ENCODE data around the gene TEKTIP1.
"Not testable (repeated sequence)": the region's sequence is repeated elsewhere in the genome, so short reads cannot be mapped to it uniquely, and the experiment has no call there.

The TEKTIP1 gene

DNA sequence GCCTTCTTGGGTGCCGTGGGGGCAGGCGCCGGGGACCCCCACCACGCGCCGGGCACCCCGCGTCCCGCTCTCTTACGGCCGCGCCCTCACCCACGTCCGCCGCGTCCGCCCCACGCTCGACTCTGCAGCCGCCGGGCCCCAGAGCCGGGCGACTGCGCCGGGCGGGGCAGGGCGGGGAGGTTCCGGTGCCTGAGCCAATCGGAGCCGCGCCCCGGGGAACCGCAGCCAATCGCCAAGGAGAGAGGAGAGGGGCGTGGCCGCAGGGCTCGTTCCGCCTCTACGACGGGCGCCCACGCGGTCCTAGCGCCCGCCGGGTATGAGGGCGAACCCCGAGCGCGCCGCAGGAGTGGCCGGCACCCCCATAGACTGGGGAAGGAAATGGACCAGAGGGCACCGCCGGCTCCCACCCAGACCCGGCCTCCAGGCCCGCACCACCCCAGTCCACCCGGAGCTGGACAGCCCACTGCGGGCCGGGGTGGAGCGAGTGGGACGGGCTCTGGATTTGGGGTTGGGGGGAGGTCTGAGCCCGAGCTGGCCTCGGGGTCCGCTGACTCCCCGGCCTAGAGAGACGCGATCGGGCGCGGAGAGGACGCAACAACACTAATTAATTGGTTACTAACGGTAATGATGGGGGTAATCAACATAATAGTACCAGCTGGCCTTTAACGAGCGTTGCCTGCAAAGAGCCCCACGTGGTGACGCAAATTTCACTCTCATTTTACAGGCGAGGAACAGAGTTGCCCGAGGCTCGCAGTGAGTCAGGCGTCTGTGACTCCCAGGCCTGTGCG, 18.7 kb downstream of the TEKTIP1 start, which contains the start of gene MFSD12:
Gene MFSD12, minus strand, starts transcription at position 126 of the 788 bp plus-strand sequence. CDS start 183 bp downstream, outside the sequence.
- peak; percentile 94 for DNase-seq (ENCODE audit: low spot score)

DNA sequence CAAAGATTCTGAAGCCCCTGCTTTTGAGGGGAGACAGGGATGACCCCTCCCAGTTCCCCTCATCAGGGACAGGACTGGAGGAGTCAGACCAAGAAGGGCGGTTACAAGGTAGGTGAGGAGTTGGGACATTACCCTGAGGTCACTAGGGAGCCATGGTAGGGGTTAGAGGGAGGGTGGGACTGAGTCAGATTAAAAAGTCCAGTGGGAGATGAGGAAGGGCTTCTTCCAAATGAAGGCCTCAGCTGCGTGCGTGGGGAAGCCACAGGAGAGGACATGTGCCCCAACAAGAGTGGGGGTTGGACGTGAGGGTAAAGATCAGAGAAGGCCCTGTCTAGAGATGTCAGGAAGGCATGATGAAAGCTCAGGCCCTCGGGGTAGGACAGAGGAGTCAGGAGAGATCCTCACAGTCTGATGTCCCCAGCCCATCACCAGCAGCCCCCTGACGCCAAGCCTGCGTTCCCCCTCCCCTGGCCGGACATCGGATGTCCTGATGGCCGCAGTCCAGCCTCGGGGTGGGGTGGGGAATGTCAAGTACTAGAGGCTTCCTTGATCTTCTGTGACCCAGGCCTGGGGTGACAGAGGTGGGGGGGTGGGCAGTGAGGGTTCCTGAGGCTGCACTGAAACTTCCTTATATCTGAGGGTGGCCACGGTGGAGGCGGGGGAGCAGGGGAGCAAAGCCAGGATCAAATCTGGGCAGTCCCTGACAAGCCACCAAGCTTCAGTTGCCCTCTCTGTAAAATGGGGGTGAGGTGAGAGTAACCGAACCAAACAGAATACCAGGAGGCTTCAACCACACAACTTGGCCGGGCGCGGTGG, 24.9 kb downstream of the TEKTIP1 start:
- no peak for DNase-seq (ENCODE audit: low spot score)

DNA sequence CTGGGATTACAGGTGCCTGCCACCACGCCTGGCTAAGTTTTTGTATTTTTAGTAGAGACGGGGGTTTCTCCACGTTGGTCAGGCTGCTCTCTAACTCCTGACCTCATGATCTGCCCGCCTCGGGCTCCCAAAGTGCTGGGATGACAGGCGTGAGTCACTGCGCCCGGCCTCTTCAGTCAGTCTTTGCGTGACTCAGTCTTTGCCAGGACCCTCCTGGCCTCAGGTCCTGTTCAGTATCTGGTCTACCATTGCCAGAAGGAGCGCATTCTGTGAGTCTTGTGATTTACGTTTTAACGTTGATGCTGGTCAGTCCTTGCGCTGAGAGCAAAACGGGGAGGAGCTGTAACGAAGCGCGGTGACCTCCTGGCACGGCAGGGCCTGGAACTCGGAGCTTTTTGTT, 26.2 kb downstream of the TEKTIP1 start:
- peak; percentile 66 for DNase-seq (ENCODE audit: low spot score)

DNA sequence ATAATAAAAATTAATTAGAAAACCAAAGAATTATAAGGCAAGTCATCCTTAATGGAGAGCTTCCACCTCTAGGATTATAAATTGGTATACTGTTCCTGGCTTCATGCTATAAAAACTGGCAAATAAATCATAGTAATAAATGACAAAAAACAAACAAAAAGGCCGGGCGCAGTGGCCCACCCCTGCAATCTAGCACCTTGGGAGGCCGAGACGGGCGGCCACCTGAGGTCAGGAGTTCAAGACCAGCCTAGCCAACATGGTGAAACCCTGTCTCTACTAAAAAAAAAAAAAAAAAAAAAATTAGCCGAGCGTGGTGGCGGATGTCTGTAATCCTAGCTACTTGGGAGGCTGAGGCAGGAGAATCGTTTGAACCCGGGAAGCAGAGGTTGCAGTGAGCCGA, 31.1 kb downstream of the TEKTIP1 start:
- not testable (repeated sequence) for DNase-seq (ENCODE audit: low spot score)

DNA sequence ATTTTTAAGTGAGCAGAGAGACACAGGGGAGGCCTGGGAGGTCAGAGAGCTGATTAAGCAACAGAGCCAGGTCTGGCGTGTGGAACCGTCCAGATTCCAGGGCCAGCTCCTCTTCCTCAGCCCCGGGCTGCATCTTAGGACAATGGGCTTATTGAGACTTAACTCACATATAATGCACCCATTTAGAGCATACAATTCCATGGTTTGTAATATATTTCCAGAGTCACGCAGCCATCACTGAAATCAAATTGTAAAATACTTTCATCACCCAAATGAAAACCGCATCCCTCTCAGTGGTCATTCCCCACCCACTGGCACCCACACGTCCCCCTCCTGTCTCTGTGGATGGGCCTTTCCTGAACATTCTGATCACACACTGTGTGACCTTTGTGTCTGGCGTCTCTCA, 31.6 kb downstream of the TEKTIP1 start:
- no peak for DNase-seq (ENCODE audit: low spot score)

DNA sequence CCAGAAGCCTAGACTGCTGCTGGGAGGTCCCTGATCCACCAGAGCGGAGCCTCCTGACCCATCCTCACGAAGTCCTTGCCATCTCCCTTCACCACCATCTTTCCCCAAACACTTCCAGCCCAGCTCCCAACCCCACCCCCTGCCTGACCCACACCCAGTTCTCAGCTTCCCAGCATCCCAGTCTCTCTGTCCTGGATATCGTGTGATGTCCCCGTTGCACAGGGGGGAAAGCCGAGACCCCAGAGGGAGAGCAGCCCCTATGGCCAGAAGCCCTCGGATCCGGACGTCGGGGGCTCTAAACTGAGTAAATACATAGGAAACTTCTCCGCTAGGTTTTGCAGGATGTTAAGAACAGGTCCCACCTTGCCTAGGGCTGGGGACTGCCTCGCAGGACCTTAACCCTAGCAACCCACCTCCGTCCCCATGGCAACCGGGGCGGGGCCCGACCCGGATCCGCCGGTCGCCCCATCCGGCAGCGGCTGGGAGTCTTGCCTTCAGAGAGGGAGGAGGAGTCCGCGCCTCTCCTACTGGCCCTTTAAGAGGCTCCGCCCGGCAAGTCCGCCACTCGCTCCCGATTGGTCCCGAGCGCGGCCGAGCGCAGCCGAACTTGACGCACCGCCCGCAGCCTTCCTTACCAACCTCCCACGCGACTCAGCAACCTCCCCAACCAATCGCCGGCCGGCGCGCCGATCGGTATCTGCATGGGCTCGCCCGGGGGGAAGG, 33.3 kb downstream of the TEKTIP1 start:
- DNase-seq (ENCODE audit: low spot score) = peak; percentile 100

DNA sequence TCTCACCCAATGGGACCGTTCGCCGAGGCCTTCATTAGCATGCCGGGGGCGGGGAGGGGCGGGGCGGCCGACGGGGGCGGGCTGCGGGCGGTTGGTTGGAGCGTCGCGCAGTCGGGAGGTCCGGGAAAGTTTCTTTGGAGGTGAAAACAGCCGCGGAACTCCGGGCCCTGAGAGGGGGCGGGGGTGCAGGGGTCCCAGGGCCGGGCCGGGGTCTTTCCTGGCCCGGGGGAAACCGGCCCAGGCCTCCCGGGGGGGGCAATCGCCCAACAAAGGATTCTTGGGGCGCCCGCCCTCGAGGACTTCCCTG, 33.8 kb downstream of the TEKTIP1 start, which contains the start of gene HMG20B:
Gene HMG20B, plus strand, starts transcription at position 90 of the 307 bp plus-strand sequence. CDS start 366 bp downstream, outside the sequence.
- DNase-seq (ENCODE audit: low spot score) = no peak

DNA sequence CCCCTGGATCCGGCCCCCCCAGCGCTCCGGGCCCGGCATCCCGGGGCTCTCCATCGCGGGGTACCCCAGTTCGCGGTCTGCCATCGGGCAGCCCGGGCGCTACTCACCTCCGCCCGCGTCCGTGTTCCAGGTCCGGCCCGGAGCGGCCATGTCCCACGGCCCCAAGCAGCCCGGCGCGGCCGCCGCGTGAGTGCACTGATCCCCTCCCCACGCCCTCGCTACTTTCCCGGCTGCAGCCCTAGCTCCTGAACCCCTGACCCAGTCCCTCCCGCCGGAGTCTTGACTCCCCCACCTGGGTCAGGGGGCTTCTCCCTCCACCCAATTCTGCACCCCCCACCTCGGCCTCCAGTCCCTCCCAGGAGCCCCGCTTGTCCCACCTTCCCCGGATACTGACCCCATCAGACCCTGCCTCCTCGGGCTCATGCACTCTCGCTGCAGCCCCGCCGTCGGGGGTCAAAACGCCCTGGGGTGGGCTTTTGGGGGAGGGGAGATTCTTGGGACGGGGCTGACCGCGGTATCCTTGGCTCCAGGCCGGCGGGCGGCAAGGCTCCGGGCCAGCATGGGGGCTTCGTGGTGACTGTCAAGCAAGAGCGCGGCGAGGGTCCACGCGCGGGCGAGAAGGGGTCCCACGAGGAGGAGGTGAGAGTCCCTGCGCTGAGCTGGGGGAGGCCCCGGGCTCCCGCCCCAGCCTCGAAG, 34.3 kb downstream of the TEKTIP1 start:
- no peak for DNase-seq (ENCODE audit: low spot score)

DNA sequence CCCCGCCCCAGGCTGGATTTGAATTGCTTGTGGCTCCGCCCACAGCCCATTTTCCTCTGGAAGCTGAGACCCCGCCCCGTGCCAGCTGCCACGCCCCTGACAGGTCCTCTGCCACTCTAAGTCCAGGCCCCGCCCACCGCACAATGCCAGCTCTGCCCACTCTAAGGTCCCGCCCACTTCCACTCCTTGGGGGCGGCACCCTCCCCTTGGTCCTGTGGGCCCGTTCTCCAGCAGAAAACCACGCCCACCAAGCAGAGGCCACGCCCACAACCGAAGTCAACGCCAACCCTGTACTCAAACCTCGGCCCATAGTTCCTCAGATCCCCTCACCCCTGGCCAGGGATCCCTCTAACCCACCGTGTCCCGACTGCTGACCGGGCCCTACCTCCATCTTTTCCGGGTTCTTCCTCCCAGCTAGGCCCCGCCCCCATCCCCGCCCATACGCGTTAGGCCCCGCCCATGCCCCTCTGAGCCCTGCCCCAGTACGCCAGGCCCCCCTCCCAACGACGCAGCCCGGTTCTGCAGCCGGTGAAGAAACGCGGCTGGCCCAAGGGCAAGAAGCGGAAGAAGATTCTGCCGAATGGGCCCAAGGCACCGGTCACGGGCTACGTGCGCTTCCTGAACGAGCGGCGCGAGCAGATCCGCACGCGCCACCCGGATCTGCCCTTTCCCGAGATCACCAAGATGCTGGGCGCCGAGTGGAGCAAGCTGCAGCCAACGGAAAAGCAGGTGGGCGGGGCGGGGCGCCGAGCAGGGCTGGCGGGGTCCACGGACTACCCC, 35.1 kb downstream of the TEKTIP1 start:
- DNase-seq (ENCODE audit: low spot score) = peak; percentile 96

DNA sequence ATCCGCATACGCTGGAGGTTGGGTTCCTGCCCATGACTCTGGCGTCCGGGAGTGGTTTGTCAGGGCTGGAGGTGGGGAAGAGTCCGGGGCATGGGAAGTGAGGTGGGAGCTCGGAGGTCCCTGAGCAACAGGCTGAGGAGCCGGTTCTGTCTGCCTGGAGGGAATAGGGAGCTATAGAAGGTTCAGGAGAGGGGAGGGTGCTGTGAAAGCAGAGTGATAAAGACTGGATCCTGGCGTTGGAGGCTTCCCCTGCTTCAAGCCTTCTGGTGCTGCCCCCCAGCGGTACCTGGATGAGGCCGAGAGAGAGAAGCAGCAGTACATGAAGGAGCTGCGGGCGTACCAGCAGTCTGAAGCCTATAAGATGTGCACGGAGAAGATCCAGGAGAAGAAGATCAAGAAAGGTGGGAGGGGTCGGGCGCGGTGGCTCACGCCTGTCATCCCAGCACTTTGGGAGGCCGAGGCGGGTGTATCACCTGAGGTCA, 36.3 kb downstream of the TEKTIP1 start:
- no peak for DNase-seq (ENCODE audit: low spot score)

DNA sequence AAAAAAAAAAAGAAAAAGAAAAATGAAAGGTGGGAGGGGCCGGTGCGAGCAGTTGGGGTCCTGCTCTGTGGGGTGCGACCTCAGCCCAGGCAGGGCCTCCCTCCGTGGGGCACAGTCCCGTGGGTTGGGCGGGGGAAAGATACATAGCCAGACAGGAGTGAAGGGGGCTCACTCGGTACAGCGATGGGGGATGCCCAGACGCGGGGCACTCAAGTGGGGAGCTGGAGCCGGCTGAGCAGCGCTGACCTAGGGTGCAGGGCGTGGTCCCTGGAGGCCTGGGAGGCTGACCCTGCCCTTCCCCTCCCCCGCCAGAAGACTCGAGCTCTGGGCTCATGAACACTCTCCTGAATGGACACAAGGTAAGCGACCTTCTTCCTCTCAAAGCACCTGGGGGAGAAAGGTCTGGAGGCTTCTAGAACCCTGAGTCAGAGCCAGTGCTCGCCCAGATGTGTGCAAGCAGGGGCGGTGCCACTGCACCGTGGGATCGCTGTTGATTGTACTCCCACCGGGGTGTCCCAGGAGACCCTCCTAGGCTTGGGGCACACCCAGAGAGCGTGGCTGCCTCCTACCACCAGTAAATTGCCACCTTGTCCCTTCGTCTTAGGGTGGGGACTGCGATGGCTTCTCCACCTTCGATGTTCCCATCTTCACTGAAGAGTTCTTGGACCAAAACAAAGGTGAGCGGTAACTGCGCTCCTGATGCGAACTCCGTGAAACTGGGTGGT, 37.1 kb downstream of the TEKTIP1 start:
- DNase-seq (ENCODE audit: low spot score) = no peak

DNA sequence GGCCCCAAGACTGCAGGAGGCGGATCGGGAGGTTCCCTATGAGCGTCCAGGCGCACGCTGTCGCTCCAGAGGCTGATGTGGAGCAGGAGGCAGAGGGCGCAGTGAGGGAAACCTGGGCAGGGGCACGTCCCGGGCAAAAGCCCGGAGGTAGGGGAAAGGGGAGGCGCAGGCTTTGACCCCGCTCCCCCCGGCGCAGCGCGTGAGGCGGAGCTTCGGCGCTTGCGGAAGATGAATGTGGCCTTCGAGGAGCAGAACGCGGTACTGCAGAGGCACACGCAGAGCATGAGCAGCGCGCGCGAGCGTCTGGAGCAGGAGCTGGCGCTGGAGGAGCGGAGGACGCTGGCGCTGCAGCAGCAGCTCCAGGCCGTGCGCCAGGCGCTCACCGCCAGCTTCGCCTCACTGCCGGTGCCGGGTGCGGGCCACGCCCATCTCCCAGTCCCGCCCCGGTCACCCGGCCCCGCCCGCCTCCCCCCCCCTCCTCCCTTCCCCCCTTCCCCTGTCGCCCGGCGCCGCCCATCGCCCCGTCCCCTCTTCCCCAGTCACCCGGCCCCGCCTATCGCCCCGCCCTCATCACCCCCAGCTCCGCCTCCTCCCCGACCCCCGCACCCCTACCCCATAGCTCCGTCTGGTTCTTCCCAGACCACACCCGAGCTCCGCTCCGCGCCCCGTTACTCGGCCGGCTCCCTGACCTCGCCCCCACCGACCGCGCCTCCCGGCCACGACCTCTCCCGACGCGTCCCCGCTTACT, 37.9 kb downstream of the TEKTIP1 start:
- DNase-seq (ENCODE audit: low spot score) = no peak

DNA sequence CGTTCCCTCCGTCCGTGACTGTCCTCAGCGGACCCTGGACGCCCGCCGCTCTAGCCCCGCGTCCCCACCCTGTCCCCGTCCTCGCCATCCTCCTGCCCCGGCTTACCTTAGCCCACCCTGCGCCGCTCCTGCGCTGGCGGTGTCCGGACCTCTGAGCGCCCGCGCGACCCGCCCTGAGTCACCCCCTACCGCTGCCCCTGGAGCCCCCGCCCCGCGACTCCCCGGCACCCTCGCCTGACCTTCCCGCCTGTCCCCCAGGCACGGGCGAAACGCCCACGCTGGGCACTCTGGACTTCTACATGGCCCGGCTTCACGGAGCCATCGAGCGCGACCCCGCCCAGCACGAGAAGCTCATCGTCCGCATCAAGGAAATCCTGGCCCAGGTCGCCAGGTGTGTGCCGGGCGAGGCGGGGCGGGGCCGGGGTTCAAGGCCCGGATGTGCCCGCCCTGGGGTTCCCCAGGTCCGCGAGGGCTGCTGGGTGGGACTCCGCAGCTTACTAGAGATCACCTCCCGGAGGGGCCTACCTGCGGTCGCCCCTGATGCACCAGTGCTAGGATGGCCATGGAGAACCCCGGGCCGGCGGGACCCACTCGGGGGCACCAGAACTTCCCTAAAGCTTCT, 38.9 kb downstream of the TEKTIP1 start:
- no peak for DNase-seq (ENCODE audit: low spot score)

DNA sequence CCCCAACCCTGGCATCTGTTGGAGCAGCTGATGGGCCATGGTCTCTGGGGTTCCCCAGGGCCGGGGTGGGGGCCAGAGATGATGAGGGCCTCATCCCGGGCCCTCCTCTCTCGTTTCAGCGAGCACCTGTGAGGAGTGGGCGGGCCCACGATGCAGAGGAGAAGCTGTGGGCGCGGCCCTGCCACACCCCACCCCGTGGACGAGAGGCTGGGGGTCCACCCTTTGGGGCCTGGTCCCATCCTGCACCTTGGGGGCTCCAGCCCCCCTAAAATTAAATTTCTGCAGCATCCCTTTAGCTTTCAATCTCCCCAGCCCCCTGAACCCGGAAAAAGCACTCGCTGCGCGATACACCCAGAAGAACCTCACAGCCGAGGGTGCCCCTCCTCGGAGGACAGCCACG, 39.4 kb downstream of the TEKTIP1 start:
- DNase-seq (ENCODE audit: low spot score) = no peak

DNA sequence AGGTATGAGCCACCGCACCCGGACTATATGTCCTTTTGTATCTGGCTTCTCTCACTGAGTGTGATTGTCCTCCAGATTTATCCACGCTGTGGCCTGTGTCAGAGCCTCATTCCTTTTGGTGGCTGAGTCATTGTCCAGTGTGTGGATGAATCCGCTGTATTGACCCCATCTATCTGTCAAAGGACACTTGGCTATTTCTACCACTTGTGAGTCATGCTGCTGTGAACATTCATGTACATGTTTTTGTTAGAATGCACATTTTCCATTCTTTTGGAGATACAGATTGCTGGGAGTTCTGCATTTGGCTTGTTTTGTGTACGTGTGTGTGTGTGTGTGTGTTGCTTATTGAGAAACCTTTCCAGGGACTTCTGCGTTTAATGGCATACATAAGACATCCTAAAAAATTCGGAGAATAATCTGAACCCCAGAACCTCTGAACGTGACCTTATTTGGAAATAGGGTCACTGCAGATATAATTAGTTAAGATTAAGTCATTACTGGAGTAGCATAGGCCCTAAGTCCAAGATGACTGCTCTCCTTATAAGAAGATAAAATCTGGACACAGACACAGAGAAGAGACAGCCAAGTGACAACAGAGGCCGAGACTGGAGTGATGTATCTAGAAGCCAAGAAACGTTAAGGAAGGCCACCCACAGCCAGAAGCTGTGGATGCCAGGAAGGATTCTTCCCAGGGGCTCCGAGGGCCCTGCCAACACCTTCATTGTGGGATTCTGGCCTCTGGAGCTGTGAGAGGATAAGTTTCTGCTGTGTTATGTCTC, 41.4 kb downstream of the TEKTIP1 start:
- peak; percentile 73 for DNase-seq (ENCODE audit: low spot score)

DNA sequence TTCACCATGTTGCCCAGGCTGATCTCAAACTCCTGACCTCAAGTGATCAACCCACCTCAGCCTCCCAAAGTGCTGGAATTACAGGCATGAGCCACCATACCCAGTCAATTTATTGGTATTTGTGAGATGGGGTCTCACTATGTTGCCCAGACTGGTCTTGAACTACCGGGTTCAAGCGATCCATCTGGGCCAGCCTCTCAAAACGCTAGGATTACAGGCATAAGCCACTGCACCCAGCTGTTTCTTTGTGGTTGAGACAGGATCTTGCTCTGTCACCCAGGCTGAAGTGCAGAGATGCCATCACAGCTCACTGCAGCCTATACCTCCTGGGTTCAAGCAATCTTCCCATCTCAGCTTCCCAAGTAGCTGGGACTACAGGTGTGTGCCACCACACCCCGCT, 42.8 kb downstream of the TEKTIP1 start:
- not testable (repeated sequence) for DNase-seq (ENCODE audit: low spot score)

DNA sequence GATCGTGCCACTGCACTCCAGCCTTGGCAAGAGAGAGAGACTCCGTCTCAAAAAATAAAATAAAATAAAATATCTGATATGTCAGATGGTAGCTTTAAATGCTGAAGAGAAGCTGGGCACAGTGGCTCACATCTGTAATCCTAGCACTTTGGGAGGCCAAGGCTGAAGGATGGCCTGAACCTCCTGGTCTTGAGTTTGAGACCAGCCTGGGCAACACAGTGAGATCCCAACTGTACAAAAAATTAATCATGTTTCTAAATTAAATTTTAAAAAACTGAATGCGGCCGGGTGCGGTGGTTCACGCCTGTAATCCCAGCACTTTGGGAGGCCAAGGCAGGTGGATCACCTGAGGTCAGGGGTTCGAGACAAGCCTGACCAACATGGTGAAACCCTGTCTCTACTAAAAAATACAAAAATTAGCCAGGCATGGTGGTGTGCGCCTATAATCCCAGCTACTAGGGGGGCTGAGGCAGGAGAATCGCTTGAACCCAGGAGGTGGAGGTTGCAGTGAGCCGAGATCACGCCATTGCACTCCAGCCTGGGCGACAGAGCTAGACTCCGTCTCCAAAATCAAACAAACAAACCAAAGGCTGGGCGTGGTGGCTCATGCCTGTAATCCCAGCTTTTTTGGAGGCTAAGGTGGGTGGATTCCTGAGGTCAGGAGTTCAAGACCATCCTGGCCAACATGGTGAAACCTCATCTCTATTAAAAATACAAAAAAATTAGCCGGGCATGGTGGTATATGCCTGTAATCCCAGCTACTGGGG, 45.2 kb downstream of the TEKTIP1 start:
- DNase-seq (ENCODE audit: low spot score) = not testable (repeated sequence)

Measured in kidney tubule cell (primary cell).